ENCODE measurements around the gene MBNL3.
"Not testable (repeated sequence)": the region's sequence is repeated elsewhere in the genome, so short reads cannot be mapped to it uniquely, and the experiment has no call there.

Gene MBNL3

DNA sequence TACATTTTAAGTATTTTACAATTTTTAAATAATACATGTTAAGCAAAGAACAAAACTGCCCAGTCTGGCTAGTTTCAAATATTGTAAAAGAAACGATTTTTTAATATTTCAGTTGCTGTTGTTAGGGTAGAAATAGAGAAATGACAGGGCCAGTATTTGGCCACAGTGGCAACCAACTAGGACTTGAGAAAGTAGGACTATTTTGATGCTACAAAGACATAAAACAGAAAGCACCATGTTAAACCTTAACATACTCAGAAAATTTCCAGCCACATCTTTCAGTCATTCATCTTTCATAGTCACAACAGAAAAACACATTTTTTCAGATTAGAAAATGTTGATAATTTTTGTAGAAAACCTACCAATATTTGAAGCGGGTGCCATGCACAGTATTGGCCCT, 104.5 kb downstream of the MBNL3 start:
- FAIRE-seq = no peak
- no peak for DNase-seq (ENCODE audit: insufficient read length, low spot score)

DNA sequence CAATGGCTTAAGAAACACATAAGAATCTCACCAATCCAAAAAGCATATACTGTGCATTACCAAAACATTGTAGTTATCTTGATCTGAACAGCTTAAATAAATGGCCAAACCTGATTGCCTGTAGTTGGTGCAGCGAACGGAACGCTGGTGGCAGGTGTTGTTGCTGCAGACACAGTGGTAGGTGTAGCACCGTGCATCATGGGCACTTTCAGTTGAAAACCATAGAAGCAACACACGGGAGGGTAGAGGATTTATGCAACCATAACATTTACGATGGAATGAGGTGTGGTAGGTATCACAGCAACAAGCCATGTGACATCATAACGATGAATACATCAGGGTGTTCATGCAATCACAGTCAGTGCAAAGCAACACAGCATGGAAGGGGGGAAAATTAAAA, 106.8 kb downstream of the MBNL3 start:
- DNase-seq (ENCODE audit: insufficient read length, low spot score) (no peak), FAIRE-seq (no peak)

DNA sequence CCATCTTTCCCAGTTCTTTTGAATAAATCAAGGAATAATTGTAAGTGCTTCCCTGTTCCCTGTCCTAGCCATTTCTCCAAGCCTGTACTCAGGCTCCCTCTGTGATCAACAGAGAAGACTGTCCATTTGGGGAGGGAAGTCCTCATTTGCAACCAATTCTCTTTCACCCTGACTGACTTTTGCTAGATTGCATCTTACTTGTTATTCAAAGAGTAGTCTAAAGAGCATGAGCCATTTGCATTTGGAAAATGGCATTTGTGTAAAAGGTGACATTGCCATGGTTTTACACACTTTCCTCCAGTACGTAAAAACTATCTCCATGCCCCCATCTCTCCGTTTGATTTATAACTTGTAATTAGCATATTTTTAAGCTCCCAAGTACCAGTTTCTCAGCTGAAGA, 110.6 kb downstream of the MBNL3 start:
- FAIRE-seq (no peak), DNase-seq (ENCODE audit: insufficient read length, low spot score) (no peak)

DNA sequence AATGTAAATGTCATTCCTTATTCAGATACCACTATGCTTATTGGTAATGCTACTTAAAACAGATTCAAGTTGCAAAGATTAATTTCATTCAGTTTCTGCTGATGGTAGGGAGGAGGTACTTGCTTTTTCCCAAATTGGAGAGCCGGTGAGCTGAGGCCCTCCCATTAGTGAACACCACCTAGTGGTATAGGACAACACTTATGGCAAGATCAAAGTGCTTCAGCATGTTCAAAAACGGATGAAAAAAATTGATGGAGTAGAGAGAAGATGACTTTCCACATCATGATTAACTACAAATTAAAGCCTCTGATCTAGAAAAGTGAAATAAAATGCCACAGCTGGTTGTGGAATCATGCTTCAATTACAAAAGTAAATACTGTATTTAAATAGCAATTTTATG, 112.9 kb downstream of the MBNL3 start:
- FAIRE-seq = no peak
- no peak for DNase-seq (ENCODE audit: insufficient read length, low spot score)

DNA sequence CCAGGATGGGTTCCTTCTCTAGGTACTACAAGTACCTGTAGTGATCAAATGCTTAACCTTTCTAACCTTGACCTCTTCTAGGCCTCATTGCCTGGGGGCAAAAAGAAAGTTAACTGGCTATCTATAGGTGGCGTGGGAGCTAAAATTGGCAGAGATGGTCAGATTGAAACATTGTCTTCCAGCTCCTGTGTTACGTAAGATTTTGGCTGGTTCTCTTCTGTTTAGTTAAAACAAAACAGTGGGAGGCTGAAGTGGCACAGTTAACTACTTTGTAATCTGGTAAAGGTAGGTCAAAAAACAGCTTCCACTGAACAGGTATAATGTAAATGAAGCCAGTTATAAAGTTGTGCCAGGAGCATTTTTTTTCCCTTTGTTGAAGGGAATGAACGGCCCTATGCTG, 115.2 kb downstream of the MBNL3 start:
- DNase-seq (ENCODE audit: insufficient read length, low spot score) (no peak), FAIRE-seq (no peak)

DNA sequence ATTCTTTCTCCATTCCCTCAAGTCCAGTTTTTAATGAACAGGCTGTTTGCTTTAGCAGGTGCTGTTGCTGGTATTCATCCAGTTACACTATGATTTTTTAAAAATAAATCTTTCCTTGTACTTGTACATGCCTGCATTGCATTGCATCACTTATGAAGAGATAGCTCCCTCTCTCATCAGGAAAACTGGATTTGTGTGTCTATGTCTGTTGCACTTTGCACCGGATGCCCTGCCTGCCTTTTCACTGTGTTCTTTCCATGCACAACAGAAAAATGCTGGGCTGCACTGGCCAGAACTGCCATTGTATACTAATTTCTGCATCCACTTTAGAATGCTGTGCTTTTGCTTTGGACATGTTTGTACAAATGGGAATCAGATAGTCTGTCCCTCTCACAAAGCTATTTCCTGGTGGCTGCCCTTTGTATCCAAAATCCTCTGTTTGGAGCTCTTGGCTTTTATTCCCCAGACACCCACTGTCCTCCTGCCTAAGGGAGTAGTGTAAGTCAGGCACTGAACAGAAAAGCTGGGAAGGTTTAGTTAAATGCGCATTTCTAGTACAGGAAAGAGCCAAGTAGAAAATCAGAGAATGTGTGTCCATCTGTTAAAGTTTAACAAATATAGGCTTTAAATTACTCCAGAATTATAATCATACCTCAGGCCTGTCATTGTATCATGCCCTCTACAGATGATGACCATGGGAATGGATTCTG, 119.1 kb downstream of the MBNL3 start:
- DNase-seq (ENCODE audit: insufficient read length, low spot score) = no peak
- FAIRE-seq = no peak

DNA sequence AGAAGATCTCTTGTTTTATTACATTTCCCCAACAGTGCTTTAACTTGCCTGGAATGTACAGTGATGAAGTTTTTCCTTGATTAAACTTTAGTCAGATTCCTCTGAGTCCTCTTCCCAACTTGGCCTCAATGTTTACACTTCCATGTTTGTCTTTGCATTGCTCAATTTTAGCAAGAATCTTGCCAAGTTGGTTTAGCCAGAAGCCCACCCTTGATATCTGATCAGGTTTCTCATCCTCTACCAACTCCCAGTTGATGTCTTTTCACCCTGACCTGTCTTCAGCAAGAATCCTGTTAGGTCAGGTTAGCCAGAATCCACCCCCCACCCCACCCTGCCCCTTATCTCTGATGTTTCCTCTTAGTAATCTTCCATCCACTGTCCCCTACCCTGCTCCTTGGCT, 120.9 kb downstream of the MBNL3 start:
- DNase-seq (ENCODE audit: insufficient read length, low spot score) (no peak), FAIRE-seq (no peak)

DNA sequence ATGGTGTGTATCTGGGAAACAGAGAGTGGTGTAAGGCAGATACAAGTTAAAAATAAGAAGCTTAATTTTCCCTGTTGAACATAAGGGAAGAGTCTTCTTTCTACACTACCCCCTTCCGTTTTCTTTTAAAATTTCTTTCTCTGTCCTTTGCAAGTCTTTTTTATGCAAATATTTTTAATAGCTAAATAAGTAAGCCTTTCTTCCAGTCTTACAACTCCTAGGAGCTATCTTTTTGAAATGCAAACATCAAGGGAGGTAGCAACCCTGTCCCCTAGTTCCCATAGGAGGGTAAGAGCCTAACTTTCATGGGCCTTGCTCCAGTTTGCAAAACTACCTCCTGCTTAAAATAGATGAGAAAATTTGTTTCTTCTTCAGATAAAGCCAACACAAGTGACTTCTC, 121.5 kb downstream of the MBNL3 start:
- DNase-seq (ENCODE audit: insufficient read length, low spot score) = no peak
- FAIRE-seq = no peak

DNA sequence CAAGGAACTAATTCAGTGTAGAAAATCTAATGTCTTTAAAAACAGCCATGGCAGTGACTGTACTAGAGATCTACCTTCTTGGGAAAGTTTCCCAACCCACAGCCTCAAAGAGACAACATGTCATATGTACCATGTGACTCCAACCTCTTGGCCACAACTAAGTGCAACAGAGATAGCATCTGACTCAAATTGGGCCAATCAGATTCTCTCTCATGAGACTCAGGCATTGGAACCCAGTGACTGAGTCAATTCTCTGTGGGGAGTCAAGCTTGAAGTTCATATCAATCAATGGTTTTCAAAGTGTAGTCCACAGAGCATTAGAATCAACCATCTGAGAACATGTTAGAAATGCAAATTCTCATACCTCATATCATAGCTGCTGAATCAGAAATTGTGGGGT, 123.3 kb downstream of the MBNL3 start:
- DNase-seq (ENCODE audit: insufficient read length, low spot score) (no peak), FAIRE-seq (no peak)

DNA sequence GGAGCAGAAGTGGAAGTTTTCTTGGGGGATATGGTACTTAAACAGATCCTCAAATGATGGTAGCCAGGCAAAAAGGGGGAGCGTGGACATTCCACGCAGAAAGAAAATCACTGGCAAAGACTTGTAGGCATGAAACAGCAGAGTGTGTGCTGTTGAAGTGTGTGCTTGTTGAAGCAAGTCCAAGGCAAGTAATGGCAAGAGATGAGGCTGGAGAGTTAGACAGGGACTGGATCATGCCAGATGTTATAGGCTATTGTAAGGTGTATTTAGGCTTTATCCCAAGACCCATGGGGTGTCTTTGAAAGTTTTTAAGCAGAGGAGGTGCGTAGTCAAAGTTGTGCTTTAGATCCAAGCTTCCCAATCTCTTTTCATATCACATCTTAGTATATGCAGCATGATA, 124.5 kb downstream of the MBNL3 start:
- FAIRE-seq (no peak), DNase-seq (ENCODE audit: insufficient read length, low spot score) (no peak)

DNA sequence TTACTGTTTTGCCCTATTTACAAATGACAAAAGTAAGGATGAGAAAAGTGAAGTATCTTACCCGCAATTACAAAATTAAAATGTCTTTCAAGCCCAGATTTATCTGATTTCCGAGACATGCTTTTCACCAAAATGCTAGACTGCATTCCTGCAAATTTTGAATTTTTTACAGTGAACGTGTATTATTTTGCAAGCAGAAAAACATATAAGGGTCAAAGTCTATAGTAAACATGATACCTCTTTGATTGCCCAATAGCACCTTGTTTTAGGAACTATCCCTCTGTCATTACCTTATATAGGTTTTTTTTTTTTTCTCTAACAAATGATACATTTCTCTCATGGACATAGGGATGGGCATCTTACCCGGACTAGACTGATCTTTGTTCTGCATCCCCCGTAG, 135.4 kb downstream of the MBNL3 start:
- DNase-seq (ENCODE audit: insufficient read length, low spot score) (no peak), FAIRE-seq (peak; percentile 71)

DNA sequence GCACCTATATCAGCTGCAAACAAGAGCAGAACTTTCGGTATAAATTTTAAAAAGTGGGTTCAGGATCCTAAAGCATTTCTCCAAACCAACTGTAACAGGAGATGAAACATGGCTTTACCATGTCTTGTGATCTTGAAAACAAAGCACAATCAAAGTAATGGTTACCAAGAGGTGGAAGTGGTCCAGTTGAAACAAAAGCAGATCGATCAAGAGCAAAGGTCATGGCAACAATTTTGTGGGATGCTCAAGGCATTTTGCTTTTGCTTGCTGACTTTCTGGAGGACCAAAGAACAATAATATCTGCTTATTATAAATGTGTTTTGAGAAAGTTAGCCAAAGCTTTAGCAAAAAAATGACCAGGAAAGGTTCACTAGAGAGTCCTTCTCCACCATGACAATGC, 152.7 kb downstream of the MBNL3 start:
- DNase-seq (ENCODE audit: insufficient read length, low spot score) = no peak
- no peak for FAIRE-seq

DNA sequence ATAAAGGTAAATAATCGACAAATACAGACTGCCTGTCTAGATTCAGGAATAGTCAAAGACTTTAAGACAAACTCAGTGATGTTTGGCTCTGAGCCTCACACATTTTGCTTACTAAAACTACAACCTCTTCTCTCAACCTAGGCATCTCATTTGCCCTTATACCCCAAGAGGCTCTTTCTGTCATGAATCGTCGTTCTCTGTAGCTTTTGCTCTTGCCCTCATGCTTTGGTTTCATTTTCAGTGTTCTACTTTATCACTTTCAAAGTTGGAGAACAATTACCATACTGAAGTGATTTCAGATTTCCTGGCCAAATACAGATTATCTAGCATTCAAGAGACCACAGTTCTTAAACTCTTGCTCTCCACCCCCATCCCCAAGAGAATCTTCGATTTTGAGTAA, 155.5 kb downstream of the MBNL3 start:
- DNase-seq (ENCODE audit: insufficient read length, low spot score) (no peak), FAIRE-seq (no peak)

DNA sequence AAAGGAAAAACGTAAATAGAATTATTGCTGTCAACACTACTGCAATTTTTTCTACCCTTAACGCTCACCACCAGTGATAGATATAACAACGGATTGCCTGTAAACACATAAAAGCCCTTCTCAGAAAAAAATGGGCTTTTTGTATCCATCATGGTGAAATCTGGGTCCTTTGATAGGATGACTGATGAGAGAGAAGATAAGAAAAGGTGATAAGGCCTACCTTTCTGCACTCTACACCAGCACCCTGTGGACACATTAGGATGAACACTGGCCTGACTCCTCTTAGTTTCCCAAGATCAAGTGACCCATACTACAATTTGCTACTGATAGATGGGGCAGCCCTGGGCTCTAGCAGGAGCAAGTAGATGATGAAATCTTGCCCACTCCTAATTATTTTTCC, 157.3 kb downstream of the MBNL3 start:
- FAIRE-seq = no peak
- DNase-seq (ENCODE audit: insufficient read length, low spot score) = no peak

DNA sequence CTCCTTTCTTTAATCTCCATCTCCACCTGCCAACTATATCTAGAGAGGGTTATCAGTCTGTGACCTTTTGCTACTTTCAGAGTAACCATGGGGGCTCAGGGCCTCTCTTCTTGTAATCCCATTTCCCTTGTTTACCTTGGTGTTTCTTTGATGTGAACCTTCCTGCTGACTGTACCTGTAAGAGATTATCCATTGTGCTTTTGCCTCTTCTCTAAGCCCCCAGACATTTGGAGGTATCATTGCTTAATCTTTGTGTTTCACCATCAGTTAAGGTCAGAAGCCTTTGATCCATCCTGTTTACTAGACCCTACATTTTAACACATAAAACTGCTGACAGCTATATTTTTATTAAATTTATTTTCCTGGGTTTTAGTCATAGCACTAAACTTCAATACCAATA, 157.8 kb downstream of the MBNL3 start:
- FAIRE-seq (no peak), DNase-seq (ENCODE audit: insufficient read length, low spot score) (no peak)

DNA sequence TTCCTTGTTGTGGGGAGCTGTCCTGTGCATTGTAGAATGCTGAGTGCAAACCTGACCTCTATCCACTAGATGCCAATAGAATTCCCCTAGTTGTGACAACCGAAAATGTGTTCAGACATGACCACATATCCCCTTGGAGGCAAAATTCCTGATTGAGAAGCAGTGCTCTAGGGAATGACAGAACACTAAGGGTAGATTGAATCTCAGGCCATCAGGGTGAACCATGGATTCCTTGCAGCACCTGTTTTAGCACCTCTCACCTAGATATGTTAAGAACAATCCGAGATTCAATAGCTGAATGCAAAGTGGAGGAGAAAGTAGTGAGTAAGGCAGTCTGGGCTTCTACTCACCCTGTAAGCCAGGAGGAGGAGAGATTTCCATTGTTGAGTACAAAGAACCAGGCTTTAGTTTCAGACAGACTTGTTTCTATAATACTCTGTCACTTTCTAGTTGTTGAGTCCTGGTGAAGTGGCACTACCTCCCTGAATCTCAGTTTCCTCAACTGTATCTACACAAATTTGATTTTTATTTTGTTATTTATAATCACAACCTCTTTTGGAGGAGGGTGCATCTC, 158.6 kb downstream of the MBNL3 start:
- FAIRE-seq = no peak
- no peak for DNase-seq (ENCODE audit: insufficient read length, low spot score)

DNA sequence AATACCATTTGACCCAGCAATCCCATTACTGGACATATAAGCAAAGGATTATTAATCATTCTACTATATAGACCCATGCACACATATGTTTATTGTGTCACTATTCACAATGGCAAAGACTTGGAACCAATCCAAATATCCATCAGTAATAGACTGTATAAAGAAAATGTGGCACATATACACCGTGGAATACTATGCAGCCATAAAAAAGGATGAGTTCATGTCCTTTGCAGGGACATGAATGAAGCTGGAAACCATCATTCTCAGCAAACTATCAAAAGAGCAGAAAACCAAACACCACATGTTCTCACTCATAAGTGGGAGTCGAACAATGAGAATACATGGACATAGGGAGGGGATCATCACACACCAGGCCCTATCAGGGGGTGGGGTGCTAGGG, 161.9 kb downstream of the MBNL3 start:
- DNase-seq (ENCODE audit: insufficient read length, low spot score); FAIRE-seq: not testable (repeated sequence)
